Spleen (tissue), 7 donors: ENCODE results near the gene DNAJC1.

Experiments used
- POLR2A ChIP-seq, 3 donors: fragments of 450-650 bp; IDR thresholded peaks; one replicate each; pipeline ENCODE4 v1.5.1; 2017; ENCODE audit warnings: antibody characterized with exemption in 3 of 3, mild to moderate bottlenecking in 1 of 3
- TF ChIP-seq, protein P1 (sequence below), 11 experiments: fragments of 200-600 bp in 7 of 11; fragments of 450-650 bp in 4 of 11; sonication (generic) in 4 of 11; IDR thresholded peaks in 8 of 11; conservative IDR thresholded peaks in 3 of 11; 1 replicate in 7 of 11; 2 replicates in 4 of 11; pipeline versions ENCODE4 v1.4.0 to v1.8.0; 2016 to 2021; ENCODE audit warnings: antibody characterized with exemption in 11 of 11, inconsistent platforms in 4 of 11, mild to moderate bottlenecking in 1 of 11
- donor health status: DM: no; HTN: no; CAD: no; lungs with moderate emphysema.
- donor health status: DM: no; HTN: no; CAD: no.
- donor health status: DM: no; HTN: no; CAD: no.

DNA sequence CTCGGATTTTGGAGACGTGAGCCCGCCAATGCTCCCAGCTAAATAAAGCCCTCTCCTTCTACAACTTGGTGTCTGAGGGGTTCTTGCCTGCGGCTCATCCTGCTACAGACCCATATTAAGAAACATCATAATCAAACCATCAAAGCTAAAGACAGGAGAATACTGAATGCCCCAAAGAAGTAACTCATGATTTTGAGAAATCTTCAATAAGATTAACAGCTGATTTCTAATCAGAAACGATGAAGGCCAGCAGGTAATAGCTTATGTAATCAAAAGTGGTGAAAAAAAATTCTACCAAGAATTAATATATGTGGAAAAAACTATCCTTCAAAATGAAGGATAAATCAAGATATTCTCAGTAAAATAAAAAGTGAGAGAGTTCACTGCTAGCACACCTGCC lies 130.3 kb downstream of the DNAJC1 start:
- TF ChIP-seq, protein P1, sequence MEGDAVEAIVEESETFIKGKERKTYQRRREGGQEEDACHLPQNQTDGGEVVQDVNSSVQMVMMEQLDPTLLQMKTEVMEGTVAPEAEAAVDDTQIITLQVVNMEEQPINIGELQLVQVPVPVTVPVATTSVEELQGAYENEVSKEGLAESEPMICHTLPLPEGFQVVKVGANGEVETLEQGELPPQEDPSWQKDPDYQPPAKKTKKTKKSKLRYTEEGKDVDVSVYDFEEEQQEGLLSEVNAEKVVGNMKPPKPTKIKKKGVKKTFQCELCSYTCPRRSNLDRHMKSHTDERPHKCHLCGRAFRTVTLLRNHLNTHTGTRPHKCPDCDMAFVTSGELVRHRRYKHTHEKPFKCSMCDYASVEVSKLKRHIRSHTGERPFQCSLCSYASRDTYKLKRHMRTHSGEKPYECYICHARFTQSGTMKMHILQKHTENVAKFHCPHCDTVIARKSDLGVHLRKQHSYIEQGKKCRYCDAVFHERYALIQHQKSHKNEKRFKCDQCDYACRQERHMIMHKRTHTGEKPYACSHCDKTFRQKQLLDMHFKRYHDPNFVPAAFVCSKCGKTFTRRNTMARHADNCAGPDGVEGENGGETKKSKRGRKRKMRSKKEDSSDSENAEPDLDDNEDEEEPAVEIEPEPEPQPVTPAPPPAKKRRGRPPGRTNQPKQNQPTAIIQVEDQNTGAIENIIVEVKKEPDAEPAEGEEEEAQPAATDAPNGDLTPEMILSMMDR (IDR thresholded peaks at IDR 0.05 in 8 of 11, conservative IDR thresholded peaks at IDR 0.05 in 3 of 11), result no peak
- no peak for TF ChIP-seq POLR2A (IDR thresholded peaks at IDR 0.05)
